Measurements from ENCODE around the gene NPEPL1.

NPEPL1 gene

DNA sequence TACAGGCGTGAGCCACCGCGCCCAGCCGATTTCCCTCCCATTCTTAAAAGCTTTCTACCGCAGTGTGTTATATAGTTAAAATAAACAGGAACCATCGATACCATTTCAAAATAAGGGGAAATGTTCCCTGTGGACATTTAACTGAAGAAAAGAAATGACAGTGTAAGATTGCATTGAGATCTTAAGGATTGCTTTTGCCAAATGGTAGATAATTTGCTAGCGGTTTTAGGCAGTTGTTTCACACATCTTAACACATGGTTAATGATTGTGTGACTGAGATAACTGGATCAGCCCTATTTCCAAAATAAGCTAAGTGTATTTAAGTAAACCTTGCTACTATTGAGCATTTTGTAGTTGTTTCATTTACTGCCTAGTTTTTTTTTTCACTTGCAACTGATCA, 25.9 kb upstream of the NPEPL1 start:
- Mint-ChIP-seq H3K9me3 (no peaks in the 10 kb centered on the region), H3K36me3 (ENCODE audit: low read depth) (peaks cover 55% of the 10 kb centered on the region), H3K27ac (peak overlapping the region; percentile 16), H3K27me3 (no peaks in the 10 kb centered on the region), H3K4me3 (no peak overlapping the region), H3K4me1 (ENCODE audit: low read depth) (peaks cover 35% of the 10 kb centered on the region)

DNA sequence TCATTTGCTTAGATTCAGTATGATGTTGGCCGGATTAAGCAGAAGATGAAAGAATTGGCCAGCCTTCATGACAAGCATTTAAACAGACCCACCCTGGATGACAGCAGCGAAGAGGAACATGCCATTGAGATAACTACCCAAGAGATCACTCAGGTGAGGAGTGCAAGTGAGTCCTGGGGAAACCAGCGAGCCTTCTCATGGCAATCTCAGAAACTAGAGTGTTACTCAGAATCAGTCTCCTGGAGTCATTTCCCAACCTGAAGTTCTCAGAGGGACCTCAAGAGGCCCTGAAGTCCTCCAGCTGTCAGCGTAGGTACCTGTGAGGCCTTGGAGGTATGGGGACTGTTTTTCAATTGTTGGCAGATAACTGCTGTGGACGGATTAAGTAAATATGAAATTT, 24.6 kb upstream of the NPEPL1 start:
- Mint-ChIP-seq H3K36me3 (ENCODE audit: low read depth) (peaks cover 52% of the 10 kb centered on the region), H3K4me1 (ENCODE audit: low read depth) (peaks cover 27% of the 10 kb centered on the region), H3K4me3 (no peak overlapping the region), H3K27ac (no peak overlapping the region), H3K9me3 (no peaks in the 10 kb centered on the region), H3K27me3 (no peaks in the 10 kb centered on the region)

DNA sequence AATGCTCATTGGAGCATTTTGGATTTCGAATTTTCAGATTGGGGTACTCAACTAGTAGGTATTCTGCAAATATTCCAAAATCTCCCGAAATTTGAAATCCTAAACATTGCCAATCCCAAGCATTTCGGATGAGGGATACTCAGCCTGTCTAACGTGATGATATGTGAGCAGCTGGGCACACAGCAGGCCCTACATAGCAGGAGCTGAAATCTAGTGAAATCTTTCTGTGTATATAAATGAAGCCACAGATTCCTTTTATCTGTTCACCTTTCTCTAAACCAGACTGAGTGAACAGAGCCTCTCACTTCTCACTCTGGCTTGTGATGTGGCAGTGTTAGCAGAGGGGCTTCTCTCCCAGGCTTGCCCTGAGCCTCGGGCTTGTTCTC, 23.7 kb upstream of the NPEPL1 start:
- no peaks in the 10 kb centered on the region for H3K9me3 Mint-ChIP-seq
- H3K27me3 Mint-ChIP-seq, result no peaks in the 10 kb centered on the region
- H3K27ac Mint-ChIP-seq, result no peak overlapping the region
- H3K36me3 Mint-ChIP-seq (ENCODE audit: low read depth), result peaks cover 53% of the 10 kb centered on the region
- H3K4me3 Mint-ChIP-seq, result no peak overlapping the region
- peaks cover 20% of the 10 kb centered on the region for H3K4me1 Mint-ChIP-seq (ENCODE audit: low read depth)

DNA sequence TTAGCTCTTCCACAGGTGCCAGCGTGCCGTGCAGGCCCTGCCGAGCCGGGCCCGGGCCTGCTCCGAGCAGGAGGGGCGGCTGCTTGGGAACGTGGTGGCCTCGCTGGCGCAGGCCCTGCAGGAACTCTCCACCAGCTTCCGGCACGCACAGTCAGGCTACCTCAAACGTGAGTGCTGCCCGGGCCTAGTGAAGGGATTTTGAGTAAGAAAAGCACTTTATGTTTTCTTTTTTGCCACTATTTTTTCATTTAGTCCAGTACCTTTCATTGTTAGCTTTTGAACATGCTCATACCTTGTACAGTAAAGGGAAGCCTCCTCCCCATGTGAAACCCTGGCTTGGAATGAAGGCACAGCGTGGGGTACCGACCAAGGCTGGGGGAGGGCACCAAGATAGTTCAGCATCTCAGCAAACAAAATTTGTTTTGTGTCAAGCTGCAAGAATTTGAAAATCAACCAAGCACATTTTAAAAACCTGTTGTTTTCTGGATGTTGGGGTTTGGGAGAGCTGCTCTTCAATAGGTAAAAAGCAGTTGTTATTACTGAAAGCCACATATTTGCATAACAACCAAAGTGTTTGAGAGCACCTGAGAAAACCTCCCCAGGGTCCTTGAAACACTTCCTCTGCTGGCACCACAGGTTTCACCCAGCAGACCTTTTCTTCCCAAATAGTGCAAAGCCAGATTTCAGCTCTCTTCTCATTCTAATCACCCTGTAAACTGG, 23.2 kb upstream of the NPEPL1 start:
- Mint-ChIP-seq H3K36me3 (ENCODE audit: low read depth) (peaks cover 54% of the 10 kb centered on the region), H3K27ac (peak overlapping the region; percentile 49), H3K27me3 (no peaks in the 10 kb centered on the region), H3K9me3 (no peaks in the 10 kb centered on the region), H3K4me3 (no peak overlapping the region), H3K4me1 (ENCODE audit: low read depth) (peaks cover 15% of the 10 kb centered on the region)

DNA sequence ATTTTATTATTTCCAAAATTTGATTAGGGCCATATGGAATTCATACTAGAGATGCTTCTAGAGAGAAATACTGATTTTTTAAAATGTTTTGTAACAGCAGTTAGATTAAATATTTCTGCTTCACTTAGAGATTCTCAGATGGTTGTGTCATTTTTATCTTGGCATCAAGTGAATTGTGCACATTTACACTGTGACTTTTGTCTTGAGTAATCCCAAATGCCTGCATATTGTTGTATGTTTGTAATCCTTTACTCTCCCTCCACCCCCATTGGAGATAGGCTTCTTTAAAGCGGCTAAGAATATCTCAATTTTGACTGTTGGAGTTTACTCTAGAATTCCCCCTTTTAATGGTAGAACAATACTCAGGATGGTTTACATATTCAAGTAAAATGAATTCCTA, 22.5 kb upstream of the NPEPL1 start:
- Mint-ChIP-seq H3K27ac (no peak overlapping the region), H3K27me3 (no peaks in the 10 kb centered on the region), H3K36me3 (ENCODE audit: low read depth) (peaks cover 60% of the 10 kb centered on the region), H3K4me1 (ENCODE audit: low read depth) (peaks cover 8% of the 10 kb centered on the region), H3K9me3 (no peaks in the 10 kb centered on the region), H3K4me3 (no peak overlapping the region)

DNA sequence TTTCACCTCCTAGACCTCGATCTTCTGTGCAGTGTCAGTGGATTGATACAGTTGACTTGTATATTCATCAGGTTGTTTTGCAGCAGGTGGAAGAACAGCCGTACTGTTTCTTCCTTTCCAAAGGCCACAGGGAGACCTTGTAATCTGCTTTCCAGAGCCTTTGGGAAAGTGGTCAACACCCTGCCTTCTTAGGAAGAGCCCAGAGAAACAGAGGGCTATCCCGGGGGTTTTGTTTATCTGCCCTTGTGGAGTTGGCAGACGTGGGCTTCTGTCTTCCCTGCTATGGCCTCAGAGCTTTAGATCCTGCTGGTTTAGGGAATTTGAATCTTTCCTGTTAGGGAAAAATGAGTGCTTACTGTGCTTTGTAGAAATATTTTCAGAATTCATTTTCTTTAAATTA, 21.9 kb upstream of the NPEPL1 start:
- Mint-ChIP-seq H3K4me3 (no peak overlapping the region), H3K27me3 (no peaks in the 10 kb centered on the region), H3K36me3 (ENCODE audit: low read depth) (peaks cover 60% of the 10 kb centered on the region), H3K27ac (no peak overlapping the region), H3K9me3 (no peaks in the 10 kb centered on the region), H3K4me1 (ENCODE audit: low read depth) (peaks cover 6% of the 10 kb centered on the region)

DNA sequence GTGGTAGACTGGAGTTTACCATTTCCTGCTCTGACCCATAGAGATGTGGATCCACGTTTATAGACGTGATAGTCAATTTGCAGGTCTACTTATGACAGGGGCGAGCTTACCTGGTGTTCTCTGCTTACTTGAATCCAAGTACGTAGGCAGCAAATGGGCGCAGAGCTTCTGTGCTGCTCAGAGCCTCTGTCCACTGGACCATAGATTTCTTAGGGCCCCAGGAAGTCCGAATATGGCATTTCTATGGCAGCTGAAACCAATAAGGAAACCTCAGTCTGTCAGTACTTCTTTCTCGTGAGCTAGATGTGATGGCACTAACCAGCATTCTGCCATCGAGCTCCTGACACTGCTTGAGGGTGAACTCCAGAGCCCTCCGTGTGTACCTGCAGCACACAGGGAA, 19.5 kb upstream of the NPEPL1 start:
- Mint-ChIP-seq H3K9me3 (no peaks in the 10 kb centered on the region), H3K27ac (no peak overlapping the region), H3K4me1 (ENCODE audit: low read depth) (no peaks in the 10 kb centered on the region), H3K36me3 (ENCODE audit: low read depth) (peaks cover 58% of the 10 kb centered on the region), H3K27me3 (no peaks in the 10 kb centered on the region), H3K4me3 (no peak overlapping the region)

DNA sequence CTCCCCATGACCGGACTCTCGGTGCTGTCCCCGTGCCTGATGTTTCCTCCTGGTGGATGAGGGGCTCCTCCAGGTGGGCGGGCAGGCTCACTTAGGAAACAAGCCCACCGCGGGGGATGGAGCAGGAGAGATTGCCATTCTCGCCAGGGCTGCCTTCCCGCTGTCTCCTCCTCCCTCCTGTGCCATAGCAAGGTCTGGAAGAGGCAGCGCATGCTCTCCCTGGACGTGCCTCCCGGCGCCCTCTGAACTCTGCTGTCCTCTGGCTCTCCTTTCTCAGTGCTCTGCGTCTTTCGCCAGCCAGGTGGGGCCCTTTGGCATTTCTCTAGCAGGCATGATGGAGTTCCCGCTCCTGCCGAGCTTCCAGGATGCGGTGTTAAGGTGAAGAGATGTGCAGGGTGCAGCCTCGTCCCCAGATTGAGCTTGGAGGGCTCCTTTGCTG, 17.4 kb upstream of the NPEPL1 start:
- Mint-ChIP-seq H3K9me3 (no peaks in the 10 kb centered on the region), H3K27me3 (no peaks in the 10 kb centered on the region), H3K27ac (no peak overlapping the region), H3K4me1 (ENCODE audit: low read depth) (no peaks in the 10 kb centered on the region), H3K36me3 (ENCODE audit: low read depth) (peaks cover 66% of the 10 kb centered on the region), H3K4me3 (no peak overlapping the region)

DNA sequence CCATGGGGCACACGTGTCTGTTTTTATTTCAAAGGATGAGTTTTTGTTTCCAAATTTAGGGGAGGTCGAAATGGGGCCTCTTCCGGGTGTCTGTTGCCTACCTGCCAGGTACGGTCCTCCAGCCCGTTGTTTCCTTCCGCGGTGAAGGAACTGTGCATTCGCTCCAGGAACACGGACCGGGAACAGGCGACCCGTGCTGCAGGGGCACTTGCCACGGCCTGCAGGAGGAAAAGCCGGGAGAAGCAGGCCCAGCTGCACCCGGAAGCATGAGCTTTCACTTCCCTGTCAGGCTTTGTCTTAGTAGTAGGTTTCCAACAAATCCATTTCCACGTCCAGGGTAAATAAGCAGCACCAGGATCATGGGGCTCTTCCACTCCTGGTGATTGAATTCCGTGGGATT, 17.0 kb upstream of the NPEPL1 start:
- Mint-ChIP-seq H3K27ac (no peak overlapping the region), H3K27me3 (no peaks in the 10 kb centered on the region), H3K36me3 (ENCODE audit: low read depth) (peaks cover 66% of the 10 kb centered on the region), H3K4me1 (ENCODE audit: low read depth) (no peaks in the 10 kb centered on the region), H3K4me3 (no peak overlapping the region), H3K9me3 (no peaks in the 10 kb centered on the region)

DNA sequence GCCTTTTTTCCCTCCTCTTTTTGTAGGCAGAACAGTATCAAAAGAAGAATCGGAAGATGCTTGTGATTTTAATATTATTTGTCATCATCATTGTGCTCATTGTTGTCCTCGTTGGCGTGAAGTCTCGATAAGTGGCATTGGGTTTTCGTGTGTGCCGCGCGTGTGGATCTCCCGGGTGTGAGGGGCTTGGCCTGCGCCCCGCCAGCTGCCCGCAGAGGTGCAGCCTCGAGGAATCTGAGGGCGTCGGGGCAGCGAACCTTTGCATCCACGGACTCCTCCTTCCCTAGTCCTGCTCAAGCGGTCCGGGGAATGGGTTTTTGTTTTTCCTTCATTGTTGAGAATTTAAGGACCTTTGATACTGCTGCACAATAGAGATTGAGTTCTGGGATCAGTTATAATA, 16.4 kb upstream of the NPEPL1 start:
- H3K27ac Mint-ChIP-seq, result no peak overlapping the region
- H3K36me3 Mint-ChIP-seq (ENCODE audit: low read depth), result peaks cover 67% of the 10 kb centered on the region
- no peaks in the 10 kb centered on the region for H3K4me1 Mint-ChIP-seq (ENCODE audit: low read depth)
- H3K9me3 Mint-ChIP-seq, result no peaks in the 10 kb centered on the region
- H3K27me3 Mint-ChIP-seq, result no peaks in the 10 kb centered on the region
- no peak overlapping the region for H3K4me3 Mint-ChIP-seq

DNA sequence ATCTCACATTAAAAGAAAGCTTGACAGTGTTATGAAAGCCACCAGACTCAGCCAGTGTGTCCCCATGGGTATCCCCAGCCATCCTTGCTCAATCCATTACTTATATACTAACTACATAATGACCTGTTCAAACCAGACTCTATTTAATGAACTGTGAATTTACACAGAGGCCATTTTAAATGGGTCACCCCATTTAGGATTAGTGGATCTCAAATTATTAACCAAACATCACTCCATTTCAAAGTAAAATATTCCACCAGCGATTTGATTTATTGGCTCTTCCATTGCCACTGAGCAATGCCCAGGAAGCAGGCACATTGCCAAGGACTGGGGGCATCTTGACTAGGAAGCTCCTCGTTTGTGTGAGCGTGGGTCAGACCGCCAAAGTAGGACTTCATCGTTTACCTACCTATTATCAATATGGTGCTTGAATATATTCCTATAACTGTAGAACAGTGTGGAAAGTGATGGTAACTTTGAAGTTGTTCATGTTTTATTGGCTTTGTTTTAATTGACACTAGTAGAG, 15.5 kb upstream of the NPEPL1 start:
- Mint-ChIP-seq H3K36me3 (ENCODE audit: low read depth) (peaks cover 67% of the 10 kb centered on the region), H3K27me3 (no peaks in the 10 kb centered on the region), H3K4me1 (ENCODE audit: low read depth) (no peaks in the 10 kb centered on the region), H3K4me3 (no peak overlapping the region), H3K9me3 (no peaks in the 10 kb centered on the region), H3K27ac (no peak overlapping the region)

DNA sequence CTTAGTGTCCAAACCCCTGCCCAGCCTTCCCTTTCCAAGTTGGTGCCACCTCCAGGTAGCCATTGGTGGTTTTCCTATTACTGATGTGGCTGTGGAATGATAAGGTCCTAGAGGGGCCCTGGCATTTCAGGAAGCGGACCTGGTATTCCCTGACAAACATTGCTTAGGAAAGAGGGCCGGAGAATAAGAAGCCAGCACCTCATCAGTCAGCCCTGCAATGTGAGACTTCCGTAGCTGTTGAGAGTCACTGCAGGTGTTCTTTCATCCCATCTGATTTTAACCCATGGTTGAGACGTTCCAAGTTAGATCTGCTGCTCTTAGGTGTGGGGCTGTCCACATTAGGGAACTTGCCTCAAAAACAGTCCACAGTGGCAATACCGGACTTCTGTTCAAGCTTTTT, 14.8 kb upstream of the NPEPL1 start:
- no peaks in the 10 kb centered on the region for H3K4me1 Mint-ChIP-seq (ENCODE audit: low read depth)
- no peak overlapping the region for H3K4me3 Mint-ChIP-seq
- no peaks in the 10 kb centered on the region for H3K9me3 Mint-ChIP-seq
- H3K27ac Mint-ChIP-seq, result no peak overlapping the region
- no peaks in the 10 kb centered on the region for H3K27me3 Mint-ChIP-seq
- peaks cover 67% of the 10 kb centered on the region for H3K36me3 Mint-ChIP-seq (ENCODE audit: low read depth)

DNA sequence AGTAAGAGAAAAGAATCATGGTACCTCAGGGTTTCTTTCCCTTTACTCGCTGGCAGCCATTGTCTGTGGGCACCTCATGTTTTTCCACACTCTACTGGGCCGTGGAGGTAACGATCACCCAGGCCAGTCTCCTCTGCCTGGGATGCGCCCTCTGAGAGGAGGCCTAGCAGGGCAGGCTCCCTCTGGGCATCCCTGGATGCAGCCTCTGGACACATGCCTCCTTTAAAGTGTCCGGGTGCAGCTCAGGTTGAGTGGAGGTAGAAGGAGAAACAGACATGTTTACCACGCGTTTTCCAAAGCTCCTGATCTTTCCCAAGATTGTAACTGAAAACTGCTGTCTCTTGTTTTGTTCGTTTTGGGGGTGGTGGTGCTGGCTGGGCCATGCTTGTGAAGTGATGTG, 13.8 kb upstream of the NPEPL1 start:
- Mint-ChIP-seq H3K9me3 (no peaks in the 10 kb centered on the region), H3K36me3 (ENCODE audit: low read depth) (peaks cover 60% of the 10 kb centered on the region), H3K27ac (peak overlapping the region; percentile 2), H3K4me3 (no peak overlapping the region), H3K27me3 (no peaks in the 10 kb centered on the region), H3K4me1 (ENCODE audit: low read depth) (no peaks in the 10 kb centered on the region)

DNA sequence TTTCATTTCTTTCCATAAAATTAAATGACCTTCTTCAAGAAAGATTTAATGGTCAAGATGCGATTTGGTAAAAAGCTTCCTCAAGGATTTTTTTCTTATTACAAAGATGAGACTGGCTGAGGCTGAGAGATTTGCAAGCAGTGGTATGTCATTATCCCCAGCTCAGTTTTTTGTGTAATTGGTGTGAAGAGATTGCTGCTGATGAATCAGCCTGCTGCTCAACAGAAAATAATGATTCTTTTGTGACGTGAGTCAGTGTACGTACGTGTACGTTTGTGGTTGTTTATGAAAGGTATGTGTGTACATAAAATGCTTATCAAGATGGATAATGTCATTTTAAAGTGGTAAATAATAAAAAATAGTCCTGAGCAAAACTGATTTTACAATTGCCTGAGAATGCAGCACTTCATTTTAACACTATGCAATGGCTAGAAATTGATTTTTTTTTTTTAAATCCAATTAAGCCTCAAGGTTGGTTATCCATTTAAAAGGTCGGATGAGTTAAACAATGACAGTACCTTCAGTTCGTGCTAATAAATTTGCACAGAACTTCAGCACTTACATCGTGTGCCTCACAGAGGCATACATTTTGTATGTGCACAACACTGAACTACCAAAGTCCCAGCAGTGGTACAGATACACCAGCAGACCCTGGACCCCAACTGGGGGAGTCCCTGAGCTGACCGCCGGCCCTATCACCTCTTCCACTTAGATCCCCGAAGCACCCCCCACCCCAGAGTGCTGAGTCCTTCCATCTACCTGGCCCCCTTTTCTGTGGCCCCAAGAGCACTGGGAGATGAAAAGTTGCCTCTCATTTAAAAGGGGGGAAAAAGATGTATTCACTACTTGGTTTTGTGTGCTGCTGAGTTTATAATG, 9.7 kb upstream of the NPEPL1 start:
- peaks cover 38% of the 10 kb centered on the region for H3K36me3 Mint-ChIP-seq (ENCODE audit: low read depth)
- H3K9me3 Mint-ChIP-seq, result no peaks in the 10 kb centered on the region
- no peaks in the 10 kb centered on the region for H3K4me1 Mint-ChIP-seq (ENCODE audit: low read depth)
- H3K27me3 Mint-ChIP-seq, result no peaks in the 10 kb centered on the region
- H3K4me3 Mint-ChIP-seq, result no peak overlapping the region
- no peak overlapping the region for H3K27ac Mint-ChIP-seq

DNA sequence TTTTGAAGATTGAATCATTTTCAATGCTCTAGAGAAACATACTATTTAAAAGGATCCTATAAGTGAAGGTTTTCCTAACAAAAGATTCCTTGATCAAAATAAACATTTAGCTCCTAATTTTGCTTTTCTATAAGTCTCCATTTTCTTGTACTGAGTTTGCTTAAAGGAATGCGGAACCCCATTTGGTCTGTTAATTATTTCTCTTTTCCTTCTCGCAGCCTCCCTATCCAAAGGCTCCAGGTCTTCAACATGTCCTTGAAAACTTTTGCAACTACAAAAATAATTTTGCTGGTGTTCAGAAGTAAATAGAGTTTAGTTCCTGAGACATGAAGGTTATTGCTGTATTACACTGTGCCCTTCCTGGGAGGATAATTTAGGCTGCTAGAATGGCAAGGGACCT, 8.3 kb upstream of the NPEPL1 start:
- H3K4me1 Mint-ChIP-seq (ENCODE audit: low read depth), result no peaks in the 10 kb centered on the region
- H3K9me3 Mint-ChIP-seq, result no peaks in the 10 kb centered on the region
- H3K4me3 Mint-ChIP-seq, result no peak overlapping the region
- no peak overlapping the region for H3K27ac Mint-ChIP-seq
- peaks cover 28% of the 10 kb centered on the region for H3K36me3 Mint-ChIP-seq (ENCODE audit: low read depth)
- no peaks in the 10 kb centered on the region for H3K27me3 Mint-ChIP-seq
